DMS114 treated with DMSO at 0.1 percent for 48 hours (cell line): ENCODE data around the gene CHST3.
"Not testable (repeated sequence)": the region's sequence is repeated elsewhere in the genome, so short reads cannot be mapped to it uniquely, and the experiment has no call there.

Experiments used
- DNase-seq: peaks from one replicate; lab custom pipeline; 2025; ENCODE audit not compliant: unreplicated experiment; lab: John Stamatoyannopoulos, UW

Gene CHST3

GRCh38 chr10:71988895-71989294 is 24.7 kb downstream of the CHST3 start:
- not testable (repeated sequence) for DNase-seq

DNA sequence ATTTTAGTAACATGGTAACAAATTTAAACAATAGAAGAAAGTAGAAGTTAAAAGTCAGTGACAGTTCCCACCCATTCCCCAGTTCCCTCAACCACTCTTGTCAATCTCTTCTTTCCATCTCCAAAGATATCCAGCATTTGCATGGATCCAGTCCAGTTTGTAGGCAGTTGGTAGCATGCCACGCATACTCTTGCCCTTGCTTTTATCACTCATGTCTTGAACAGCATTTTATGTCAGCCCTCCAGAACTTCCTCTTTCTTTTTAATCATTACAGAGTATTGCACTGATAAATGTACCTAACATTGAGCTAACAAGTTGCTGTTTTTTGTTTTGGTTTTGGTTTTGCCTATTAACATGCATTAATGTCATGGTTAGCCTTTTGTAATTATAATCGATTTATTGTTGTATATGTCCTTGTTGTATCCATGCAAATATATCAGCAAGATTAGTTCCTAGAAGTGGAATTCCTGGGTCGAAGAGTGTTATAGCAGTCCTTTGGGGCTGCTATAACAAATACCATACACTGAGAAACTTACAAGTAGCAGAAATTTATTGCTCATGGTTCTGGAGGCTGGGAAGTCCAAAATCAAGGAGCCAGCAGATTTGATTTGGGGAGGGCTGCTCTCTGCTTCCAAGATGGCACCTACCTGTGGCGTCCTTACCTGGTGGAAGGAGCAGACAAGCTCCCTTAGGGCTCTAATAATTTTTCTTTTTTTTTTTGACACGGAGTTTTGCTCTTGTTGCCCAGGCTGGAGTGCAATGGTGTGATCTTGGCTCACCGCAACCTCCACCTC is 25.7 kb downstream of the CHST3 start:
- DNase-seq = no peak

DNA sequence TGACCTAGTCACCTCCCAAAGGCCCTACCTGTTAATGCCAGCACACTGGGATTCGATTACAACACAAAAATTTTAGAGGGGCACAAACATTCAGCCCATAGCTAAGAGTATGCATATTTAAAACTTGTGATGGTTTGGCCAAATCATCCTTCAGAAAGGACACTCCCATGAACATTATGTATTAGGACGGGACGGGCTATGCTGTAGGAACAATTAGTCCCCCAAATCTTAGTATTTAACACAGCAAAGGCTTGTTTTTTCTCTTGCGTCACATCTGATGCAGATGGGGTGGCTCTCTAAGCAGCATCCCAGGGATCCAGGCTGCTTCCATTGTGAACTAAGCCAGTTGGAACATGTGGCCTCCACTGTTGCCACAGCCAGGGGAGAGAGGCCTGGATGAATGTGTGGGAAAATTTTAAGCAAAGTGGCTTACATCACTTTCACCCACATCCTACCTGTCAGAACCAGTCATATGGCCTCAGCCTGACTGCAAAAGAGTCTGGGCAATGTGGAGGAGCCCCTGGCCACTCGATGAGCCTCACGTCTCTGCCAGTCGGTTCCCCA is 26.6 kb downstream of the CHST3 start:
- no peak for DNase-seq

DNA sequence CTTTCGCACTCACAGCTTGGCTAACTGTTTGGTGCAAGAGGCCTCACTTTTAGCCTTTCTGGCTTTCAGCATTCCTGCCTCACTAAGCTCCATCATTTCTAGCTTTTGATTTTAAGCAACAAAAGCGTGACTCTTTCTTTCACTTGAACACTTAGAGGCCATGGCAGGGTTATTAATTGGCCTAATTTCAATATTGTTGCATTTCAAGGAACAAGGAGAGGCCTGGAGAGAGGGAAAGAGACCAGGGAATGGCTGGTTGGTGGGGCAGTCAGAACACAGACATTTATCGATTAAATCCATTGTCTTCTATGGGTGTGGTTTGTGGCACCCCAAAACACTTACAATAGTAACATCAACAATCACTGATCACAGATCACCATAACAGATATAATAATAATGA is 31.3 kb downstream of the CHST3 start:
- DNase-seq = no peak

DNA sequence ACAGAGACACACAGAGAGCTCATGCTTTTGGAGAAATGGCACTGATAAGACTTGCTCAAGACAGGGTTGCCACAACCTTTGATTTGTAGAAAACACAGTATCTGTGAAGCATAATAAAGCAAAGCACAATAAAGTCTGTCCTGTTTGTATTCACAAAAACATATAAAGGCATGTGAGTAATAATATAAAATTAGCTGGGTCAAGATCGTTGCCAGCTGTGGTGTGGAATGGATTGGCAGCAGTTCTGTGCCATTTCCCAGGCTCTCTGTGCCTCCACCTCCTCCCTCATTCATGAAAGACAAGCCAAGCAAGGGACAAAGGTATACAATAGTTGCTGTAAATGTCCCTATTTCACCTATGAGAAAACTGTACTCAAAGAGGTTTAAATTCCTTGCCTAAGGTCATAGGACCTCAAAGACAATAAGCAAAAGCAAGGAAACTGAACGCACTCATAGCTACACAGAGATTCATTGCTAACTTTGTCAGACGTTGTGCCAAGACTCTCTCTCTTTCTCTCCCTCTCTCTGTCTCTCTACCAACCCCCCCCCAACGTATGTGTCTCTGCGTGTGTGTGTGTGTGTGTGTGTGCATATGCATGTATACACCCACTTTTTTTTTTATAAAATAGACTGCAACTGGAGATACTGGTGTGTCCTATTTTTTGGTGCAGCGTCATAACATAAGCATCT is 31.8 kb downstream of the CHST3 start:
- no peak for DNase-seq

GRCh38 chr10:71996592-71997371 is 32.6 kb downstream of the CHST3 start:
- DNase-seq = no peak

GRCh38 chr10:71998119-71998839 is 34.1 kb downstream of the CHST3 start:
- no peak for DNase-seq

DNA sequence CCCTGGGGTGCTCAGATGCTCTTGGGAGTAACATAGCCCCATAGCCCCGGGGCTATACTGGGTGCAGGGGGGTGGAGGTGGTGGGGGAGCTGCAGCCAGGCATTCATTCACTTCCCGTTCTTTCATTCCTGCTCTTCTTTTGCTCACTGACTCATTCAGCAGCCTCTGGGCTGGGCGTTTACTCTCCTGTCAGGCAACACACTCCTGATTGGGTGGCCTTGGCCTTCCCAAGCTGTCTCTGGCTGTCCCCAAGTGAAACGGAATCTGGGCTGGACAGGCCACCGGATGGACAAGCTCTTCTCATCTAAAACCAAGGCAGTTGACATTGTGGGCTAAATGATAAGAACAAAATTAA is 34.6 kb downstream of the CHST3 start:
- DNase-seq = no peak

DNA sequence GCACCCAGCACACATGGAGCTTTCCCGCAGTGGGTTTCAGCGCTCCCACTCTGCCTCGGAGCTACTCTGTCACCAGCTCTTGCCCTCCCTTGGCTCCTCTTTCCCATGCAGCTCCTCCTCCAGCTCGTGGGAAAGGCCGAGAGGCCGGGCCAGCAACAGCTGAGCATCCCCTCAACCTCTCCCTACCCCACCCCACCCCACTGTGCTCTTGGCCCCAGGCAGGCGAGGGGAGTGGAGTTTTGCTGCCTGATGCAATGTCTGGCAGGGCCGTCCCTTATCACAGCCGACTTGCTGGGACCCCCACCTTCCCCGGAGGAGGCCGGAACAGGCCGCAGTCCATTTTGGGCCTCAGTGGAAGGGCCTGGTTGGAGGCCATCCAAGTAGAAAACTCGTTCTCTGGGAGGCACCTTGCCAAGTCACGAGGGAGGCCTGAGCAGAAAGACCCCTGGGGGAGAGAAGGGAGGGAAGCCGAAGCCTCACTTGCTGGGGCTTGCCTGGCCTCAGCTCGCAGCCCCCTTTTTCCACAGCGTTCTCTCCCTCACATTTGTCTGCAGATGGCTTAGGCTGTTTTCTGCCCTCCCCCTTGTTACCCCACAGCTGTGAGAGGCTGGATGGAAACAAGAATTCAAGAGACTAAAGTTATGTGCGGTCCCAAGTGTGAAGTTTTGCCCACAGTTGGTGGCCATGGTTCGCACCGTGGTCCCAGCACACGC is 35.3 kb downstream of the CHST3 start:
- no peak for DNase-seq

GRCh38 chr10:72000073-72001032 is 36.2 kb downstream of the CHST3 start:
- no peak for DNase-seq

- no peak for DNase-seq
Measured at GRCh38 chr10:72001033-72001395, 36.8 kb downstream of the CHST3 start.

GRCh38 chr10:72002354-72003295 is 38.4 kb downstream of the CHST3 start:
- DNase-seq = no peak

DNA sequence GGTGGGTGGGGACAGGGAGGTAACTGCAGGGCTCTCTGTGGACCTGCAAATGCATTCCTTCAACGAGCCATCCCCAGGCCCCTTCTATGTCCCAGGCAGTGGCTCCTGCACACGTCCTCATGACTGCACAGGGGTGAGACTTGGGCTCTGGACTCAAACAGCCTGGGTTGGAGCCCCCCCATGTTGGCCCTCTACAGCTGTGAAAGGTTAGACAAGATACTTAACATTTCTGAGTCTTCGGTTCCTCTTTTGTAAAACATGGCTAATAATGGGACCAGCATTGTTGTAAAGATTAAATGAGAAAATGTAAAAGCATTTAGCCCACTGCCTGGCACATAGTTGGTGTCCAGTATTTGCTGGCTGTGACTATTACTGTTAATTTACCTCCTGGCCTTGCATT is 41.8 kb downstream of the CHST3 start:
- no peak for DNase-seq

DNA sequence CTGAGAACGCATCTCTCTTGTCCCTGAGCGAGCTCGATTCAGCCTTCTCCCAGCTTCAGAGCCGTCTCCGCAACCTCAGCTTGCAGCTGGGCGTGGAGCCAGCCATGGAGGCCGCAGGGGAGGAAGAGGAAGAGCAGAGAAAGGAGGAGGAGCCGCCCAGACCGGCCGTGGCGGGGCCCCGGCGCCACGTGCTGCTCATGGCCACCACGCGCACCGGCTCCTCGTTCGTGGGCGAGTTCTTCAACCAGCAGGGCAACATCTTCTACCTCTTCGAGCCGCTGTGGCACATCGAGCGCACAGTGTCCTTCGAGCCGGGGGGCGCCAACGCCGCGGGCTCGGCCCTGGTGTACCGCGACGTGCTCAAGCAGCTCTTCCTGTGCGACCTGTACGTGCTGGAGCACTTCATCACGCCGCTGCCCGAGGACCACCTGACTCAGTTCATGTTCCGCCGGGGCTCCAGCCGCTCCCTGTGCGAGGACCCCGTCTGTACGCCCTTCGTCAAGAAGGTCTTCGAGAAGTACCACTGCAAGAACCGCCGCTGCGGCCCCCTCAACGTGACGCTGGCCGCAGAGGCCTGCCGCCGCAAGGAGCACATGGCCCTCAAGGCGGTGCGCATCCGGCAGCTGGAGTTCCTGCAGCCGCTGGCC is 43.2 kb downstream of the CHST3 start:
- DNase-seq = no peak

DNA sequence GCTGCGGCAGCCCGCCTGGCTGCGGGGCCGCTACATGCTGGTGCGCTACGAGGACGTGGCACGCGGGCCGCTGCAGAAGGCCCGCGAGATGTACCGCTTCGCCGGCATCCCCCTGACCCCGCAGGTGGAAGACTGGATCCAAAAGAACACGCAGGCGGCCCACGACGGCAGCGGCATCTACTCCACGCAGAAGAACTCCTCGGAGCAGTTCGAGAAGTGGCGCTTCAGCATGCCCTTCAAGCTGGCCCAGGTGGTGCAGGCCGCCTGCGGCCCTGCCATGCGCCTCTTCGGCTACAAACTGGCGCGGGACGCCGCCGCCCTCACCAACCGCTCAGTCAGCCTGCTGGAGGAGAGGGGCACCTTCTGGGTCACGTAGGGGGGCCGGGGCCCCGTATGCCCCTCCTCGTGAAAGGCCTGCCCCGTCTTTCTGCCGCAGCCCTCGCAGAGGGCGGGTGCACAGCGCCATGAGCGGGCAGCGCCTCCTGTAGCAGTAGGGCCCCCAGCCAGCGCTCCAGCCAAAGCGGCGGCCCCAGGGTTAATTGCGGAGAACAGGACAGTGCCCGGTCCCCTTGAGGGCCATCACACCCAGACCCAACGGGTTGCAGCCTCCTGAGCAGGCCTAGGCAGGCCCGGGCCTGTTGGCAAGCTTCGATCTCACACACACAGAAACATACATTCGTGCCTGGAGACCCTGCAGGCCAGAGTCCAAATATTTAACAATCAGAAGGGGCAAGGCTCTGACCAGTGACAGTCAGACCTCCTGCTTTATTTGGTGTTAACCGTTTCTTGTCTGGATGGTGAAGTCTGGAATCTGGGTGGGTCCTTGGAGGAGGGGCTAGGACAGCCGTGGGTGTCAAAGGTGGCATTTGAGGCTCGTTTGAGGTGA is 44.1 kb downstream of the CHST3 start:
- no peak for DNase-seq

DNA sequence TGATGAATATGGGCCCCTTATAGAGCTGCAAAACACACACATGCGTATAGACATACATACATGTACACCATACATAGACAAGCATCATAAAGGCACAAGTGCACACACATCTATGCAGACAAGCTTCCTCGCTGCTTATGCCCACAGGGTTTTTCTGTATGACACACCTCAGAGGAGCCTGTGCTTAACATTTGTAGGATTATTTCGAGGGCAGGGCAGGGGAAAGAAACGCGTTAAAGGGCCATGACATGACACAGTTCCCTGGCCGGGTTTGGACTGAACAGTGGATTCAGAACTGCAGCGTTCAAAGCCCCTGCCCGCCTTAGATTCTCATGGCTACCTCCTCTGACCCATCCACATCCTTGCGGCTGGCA is 44.8 kb downstream of the CHST3 start:
- no peak for DNase-seq
